ENCODE measurements around the gene AXL. TPM values are rescaled to one million over a fixed set of nuclear protein-coding genes. Genes with fewer than 3 reads are reported as not detected.

AXL gene
- total RNA-seq, 4 donors from 2014 or later: 19.7 to 52.4 (median 25.6) TPM

DNA sequence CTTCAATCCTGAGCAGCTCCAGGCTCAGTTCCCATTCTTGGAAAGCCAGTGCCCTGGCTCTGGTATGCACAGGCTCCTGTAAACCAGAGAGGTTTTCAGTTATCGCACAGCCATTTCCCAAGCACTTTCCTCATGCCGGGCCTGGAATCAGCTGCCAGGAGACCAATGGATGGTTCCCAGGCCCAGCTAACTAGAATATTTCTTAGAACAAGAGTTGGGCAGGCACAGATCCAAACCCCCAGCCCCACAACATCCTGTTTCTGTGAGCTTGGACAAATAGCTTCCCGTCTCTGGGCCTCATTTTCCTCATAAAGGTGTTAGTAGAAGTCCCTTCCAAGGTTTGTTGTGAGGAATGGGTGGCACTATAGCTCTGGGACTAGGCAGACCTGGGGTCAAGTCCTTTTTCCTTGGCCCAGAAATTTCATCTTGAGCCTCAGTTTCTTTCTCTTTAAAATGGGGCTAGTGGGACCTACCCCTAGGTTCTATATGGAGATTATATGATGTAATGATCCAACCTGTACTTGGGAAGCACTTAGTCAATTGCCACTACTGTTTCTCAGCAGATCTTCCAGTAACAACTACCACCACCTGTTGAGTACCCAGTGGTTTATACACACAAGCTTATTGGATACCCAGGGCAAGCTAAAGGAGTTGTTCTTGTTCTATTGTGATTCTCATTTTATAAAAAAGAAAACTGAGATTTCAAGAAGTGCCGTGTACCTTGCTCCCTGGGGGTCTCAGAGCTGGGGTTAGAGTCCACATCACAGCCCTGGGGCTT, 85.9 kb downstream of the AXL start:
- H3K36me3 ChIP-seq: peaks cover 0 to 51% (median 24%) of the 10 kb centered on the region in 4 donors
- H3K4me3 ChIP-seq: no peak overlapping the region
- 82% methylated on average over 2 to 4 of the region's 4 CpGs for WGBS, 2 donors (ENCODE audit: low coverage in 1 of 2)
- H3K9me3 ChIP-seq: no peaks in the 10 kb centered on the region
- in situ Hi-C loops (cut with MboI; ENCODE audit: low pct_ligation_motif_present in 1 of 4, low pct_unique_long_range_greater_than_20kb in 1 of 4, low sequenced_read_pairs in 3 of 4): no loop called here
- intact Hi-C loops (cut with DNase I; ENCODE audit: low total_unique reads): loop anchor here (5.0 kb wide), 1 partner anchor 33 kb away; no protein-coding TSS in a partner anchor
- H3K27ac ChIP-seq: peak overlapping the region; percentile 8 to 55 (median 31)
- TF ChIP-seq, protein P1, sequence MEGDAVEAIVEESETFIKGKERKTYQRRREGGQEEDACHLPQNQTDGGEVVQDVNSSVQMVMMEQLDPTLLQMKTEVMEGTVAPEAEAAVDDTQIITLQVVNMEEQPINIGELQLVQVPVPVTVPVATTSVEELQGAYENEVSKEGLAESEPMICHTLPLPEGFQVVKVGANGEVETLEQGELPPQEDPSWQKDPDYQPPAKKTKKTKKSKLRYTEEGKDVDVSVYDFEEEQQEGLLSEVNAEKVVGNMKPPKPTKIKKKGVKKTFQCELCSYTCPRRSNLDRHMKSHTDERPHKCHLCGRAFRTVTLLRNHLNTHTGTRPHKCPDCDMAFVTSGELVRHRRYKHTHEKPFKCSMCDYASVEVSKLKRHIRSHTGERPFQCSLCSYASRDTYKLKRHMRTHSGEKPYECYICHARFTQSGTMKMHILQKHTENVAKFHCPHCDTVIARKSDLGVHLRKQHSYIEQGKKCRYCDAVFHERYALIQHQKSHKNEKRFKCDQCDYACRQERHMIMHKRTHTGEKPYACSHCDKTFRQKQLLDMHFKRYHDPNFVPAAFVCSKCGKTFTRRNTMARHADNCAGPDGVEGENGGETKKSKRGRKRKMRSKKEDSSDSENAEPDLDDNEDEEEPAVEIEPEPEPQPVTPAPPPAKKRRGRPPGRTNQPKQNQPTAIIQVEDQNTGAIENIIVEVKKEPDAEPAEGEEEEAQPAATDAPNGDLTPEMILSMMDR (IDR thresholded peaks at IDR 0.05): no peak
- no peak for TF ChIP-seq EP300 (IDR thresholded peaks at IDR 0.05; ENCODE audit: low read depth)
- DNase-seq: no peak
- peaks cover 19 to 57% (median 24%) of the 10 kb centered on the region in 4 donors for H3K4me1 ChIP-seq
- no peaks in the 10 kb centered on the region for H3K27me3 ChIP-seq

DNA sequence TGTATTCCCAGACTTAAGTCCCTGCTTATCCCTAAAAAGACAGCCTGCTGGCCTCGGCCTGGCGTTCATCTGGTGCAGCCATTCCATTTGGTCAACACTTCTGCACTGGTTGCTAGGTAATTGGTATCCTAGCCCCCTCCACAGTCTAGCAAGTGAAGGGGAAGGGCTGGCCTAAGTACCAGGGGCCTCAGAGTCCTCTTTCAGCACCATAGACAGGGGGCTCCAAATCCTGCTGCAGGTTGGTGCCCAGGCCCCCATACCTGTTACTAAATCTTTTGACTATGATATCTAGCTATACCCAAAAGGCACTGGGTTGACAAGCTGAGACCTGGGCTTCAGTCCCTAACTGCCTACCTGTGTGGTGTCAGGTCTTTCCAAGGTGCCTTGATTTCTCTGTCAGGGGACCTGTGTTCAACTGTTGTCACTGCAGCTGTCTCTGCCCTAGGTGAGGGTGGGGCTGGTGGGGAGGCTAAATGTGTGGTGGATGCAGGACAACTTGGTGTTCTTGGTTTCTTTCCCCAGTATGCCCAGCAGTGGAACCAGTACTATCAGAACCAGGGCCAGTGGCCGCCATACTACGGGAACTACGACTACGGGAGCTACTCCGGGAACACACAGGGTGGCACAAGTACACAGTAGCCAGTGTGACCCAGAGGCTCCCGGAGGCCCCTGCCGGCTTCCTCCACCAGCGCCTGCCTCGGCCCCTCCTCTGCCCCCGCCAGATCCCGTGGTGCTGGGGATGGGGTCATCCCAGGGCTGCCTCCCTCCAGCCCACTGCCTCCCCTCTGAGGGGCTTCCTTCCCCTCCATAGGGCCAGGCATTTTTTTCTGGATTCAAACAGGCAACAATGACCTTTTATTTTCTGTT, 87.1 kb downstream of the AXL start:
- 85 to 100% methylated on average over 1 to 13 of the region's 13 CpGs for WGBS, 2 donors (ENCODE audit: low coverage in 1 of 2)
- TF ChIP-seq POLR2AphosphoS5 (IDR thresholded peaks at IDR 0.05) (no peak), EP300 (IDR thresholded peaks at IDR 0.05; ENCODE audit: low read depth) (no peak), POLR2A (IDR thresholded peaks at IDR 0.05) (no peak)
- TF ChIP-seq, protein P1 (IDR thresholded peaks at IDR 0.05): no peak
- in situ Hi-C loops (cut with MboI; ENCODE audit: low pct_ligation_motif_present in 1 of 4, low pct_unique_long_range_greater_than_20kb in 1 of 4, low sequenced_read_pairs in 3 of 4) (no loop called here), intact Hi-C loops (cut with DNase I; ENCODE audit: low total_unique reads) (loop anchor here (5.0 kb wide), 1 partner anchor 34 kb away; no protein-coding TSS in a partner anchor)
- peaks cover 16 to 51% (median 24%) of the 10 kb centered on the region in 4 donors for H3K4me1 ChIP-seq
- H3K4me3 ChIP-seq: no peak overlapping the region
- DNase-seq: no peak
- no peaks in the 10 kb centered on the region for H3K27me3 ChIP-seq
- H3K36me3 ChIP-seq: peaks cover 0 to 42% (median 20%) of the 10 kb centered on the region in 4 donors
- H3K27ac ChIP-seq: peak overlapping the region; percentile 49 to 95 (median 73)
- no peaks in the 10 kb centered on the region for H3K9me3 ChIP-seq

DNA sequence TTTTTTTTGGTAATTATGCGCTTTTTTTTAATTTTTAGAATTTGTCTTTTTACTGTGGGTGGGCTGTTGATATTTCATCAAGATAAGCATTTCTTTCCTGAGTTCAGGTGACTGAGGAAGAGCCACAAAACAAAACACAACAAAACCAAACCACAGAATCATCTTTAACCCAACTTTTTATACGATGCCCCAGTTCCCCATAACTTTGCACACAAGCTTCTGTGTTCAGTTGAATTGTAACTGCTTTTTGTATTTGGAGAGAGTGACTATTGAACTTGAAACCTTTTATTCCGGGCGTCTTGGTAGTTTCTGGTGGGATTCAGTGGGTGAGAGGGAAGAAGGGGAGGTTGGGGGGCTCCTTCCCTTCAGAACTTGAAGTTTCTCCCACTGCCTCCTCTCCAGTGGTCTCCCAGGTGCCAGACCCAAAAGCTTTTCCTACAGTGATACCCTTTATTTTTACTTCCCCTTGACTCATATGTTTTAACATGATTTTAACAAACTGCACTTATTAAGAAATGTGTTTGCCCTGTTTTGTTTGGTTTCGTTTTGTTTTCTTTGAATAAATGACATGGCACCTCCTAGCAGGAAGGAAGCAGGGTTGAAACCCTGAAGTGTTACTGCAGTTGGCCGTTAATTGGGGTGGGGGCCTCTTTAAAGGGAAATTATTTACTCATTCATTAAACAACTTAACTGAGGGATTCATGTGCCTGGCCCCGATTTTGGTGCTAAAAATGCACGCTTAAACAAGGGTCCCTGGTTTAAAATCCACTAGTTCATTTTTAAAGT, 88.3 kb downstream of the AXL start:
- no peak overlapping the region for H3K4me3 ChIP-seq
- no peak for DNase-seq
- peak overlapping the region; percentile 91 to 96 (median 93) for H3K27ac ChIP-seq
- no peaks in the 10 kb centered on the region for H3K9me3 ChIP-seq
- peaks cover 22 to 61% (median 32%) of the 10 kb centered on the region in 4 donors for H3K4me1 ChIP-seq
- intact Hi-C loops (cut with DNase I; ENCODE audit: low total_unique reads): loop anchor here (5.0 kb wide), 1 partner anchor 35 kb away; no protein-coding TSS in a partner anchor
- no peak for TF ChIP-seq POLR2AphosphoS5 (IDR thresholded peaks at IDR 0.05)
- TF ChIP-seq POLR2A (IDR thresholded peaks at IDR 0.05): no peak
- TF ChIP-seq, protein P1 (IDR thresholded peaks at IDR 0.05): no peak
- TF ChIP-seq EP300 (IDR thresholded peaks at IDR 0.05; ENCODE audit: low read depth): no peak
- WGBS, 2 donors (ENCODE audit: low coverage in 1 of 2): 45 to 47% methylated on average over 8 of the region's 8 CpGs
- H3K36me3 ChIP-seq: peaks cover 0 to 41% (median 17%) of the 10 kb centered on the region in 4 donors
- in situ Hi-C loops (cut with MboI; ENCODE audit: low pct_ligation_motif_present in 1 of 4, low pct_unique_long_range_greater_than_20kb in 1 of 4, low sequenced_read_pairs in 3 of 4): no loop called here
- no peaks in the 10 kb centered on the region for H3K27me3 ChIP-seq

Measured in transverse colon (tissue), 4 donors.